Activated effector memory CD4-positive, alpha-beta T cell treated with Interleukin-2 at 50 U/mL for 16 hours (primary cell): ENCODE results near the gene PEX14.

Source experiments
- DNase-seq: peaks from one replicate; pipeline ENCODE4 v3.0.0-alpha.2; 2020

Gene PEX14

DNA sequence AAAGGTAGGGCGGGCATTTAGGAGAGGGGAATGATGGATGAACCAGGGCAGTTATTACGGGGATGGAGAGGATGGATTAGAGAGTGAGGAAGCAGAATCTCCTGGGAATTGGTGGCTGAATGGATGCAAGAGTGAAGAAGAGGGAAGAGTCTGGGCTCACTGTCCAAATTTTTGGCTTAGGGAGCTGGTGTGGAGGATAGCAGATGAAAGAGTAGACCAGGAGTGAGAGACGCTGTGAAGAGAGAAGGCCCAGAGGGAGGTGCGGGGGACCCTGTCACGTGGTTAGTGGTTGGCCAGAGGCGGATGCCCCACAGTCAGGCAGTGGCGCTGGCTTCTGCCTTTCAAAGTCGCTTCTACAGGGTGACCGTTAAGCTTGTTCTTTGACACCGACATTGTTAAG, 78.4 kb downstream of the PEX14 start:
- DNase-seq = no peak

DNA sequence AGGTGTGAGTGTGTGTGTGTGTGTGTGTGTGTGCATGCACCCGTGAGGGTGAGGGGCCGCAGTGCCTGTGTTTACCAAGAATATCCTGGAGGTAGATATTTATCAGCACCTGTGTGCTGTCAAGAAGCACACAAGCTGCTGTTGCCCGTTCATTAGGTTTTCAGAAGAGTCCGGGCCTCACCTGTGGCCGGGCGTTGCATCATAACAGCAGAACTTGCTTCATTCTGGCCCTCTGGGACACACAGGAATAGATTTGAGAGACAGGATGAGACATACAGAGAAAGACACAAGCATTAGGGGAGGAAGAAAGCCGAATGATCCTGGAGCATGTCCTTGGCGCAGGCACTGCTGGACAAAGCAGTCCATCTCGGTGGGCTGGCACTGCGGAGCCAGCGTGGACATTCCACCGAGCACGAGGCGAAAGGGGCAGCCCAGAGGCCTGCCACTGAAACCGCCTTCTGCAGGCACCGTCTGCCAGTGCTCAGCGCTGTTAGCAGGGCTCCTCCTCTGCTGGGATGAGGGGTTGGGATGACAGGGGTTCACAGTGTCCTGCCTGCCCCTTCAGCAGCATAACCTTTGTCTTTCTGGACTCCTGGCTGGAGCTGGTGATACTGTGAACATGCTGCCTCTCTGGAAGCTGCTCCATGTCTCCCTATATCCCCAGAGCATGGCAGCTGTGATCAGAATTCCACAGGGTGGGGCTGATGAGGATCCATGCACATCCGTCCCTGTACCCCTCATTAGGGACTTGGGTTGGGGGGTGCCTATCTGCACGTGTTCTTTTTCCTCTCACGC, 81.1 kb downstream of the PEX14 start:
- no peak for DNase-seq

DNA sequence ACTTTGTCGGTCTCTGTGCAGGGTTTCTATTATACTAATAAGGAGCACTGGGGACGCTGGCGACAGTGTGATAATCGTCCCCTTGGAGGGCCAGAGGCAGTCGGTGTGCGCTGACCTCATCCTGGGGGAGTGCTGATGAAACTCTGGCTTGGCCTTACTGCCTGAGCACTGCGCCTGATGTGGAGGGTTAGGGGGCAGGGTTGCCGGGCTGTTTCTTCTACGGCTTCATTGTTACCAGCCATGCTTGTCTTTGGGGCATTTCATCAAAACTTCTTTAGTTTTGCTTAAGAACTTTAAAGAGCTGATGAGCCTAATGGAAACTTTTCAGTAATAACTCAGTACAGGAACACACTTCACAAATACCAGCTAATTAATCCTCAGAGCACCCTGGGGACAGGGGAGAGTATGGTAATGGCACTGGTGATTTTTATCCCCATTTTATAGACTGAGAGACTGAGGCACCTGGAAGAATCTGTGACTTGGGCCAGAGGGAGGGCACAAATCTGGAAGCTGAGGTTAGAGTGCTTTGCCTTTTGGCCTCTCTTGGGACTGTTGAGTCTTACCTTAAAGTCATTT, 81.8 kb downstream of the PEX14 start:
- DNase-seq = no peak

- no peak for DNase-seq
Observed at GRCh38 chr1:10557714-10558113, 83.0 kb downstream of the PEX14 start.

- no peak for DNase-seq
Observed at GRCh38 chr1:10559386-10559785, 84.6 kb downstream of the PEX14 start.

DNA sequence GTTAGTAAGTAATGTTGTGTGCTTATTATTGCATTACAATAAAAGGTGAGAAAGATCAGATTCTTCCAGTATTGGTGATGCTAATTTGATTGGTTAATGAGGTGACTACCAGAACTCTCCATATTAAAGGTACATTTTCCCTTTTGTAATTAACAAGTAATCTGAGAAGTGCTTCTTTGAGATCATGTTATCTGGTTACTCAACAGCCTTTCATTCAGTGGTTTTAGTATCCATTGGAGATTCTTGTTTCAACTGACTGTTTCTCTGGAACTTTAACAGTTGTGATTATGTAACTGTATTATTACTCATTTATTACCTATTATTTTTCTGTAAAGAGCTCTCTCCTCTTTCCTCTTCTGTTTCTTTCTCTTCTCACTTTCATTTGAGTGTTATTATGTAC, 86.7 kb downstream of the PEX14 start:
- no peak for DNase-seq

GRCh38 chr1:10561955-10562354, 87.2 kb downstream of the PEX14 start:
- DNase-seq = no peak

DNA sequence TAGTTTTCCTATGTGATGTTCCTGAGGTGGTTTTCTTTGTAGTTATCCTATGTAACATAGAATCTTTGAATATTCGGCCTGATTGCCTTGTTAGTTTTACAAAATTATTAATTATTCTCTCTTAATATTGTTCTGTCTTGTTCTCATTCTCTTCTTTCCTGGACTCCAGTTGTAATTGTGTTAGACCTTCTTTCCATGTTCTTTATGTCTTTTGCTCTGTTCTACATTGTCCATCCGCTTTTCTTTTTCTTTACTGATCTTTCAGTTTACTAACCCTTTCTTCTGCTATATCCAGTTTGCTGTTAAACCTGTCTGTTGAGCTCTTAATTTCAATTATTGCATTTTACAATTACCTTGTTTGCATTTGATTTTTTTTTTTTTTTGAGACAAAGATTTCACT, 89.3 kb downstream of the PEX14 start:
- DNase-seq = no peak

DNA sequence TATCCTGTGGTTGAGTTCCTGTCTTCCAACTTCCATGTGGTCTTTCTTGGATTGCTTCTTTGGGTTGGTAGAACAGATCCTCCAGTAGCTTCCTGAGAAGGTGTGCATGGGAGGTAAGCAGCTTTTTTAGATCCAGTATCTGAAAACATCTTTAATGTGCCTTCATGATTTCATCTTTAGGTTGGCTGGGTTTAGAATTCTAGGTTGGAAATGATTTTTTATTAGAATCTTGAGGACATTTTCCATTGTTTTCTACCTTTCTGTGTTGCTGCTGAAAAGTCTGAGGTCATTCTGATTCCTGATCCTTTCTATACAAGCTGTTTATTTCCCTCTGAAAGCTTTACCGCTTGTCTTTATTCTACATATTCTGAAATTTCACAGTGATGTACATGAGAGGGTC, 94.8 kb downstream of the PEX14 start:
- no peak for DNase-seq

DNA sequence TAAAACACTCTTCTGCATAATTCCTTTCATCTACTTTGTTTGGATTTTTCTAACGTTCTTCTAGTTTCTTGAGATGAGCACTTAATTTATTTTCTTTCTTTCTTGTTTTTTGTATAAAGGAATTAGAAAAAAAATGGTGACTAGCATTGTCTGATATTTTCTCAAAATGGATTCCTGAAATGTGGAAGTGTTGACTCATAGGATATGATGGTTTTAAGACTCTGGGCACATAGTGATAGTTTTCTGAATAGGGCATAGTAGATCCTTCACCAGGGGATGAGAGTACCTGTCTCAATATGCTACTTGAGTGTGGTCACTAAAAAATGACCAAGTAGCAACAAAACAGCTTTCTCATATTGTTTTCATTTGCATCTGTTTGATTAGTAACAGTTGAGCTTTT, 100.9 kb downstream of the PEX14 start:
- no peak for DNase-seq

DNA sequence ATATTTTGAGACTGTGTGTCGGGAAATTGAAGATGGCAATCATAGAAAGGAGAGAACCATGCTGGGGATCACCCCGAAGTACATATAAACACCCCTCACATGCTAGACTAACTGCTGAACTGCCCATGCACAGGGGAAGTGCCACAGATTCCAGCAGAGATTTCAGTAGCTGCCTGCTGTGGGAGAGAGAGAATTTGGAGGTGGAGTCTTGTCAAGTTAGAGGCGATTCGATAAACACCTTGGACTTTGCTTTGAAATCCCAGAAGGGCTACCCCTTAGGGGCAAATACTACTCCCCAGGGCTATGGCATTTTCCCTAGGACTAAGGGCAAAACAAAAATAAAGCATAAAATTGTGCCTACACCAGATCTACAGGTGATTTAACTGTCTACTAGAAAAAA, 103.3 kb downstream of the PEX14 start:
- DNase-seq = no peak

- DNase-seq = no peak
Observed at GRCh38 chr1:10583641-10584040, 108.9 kb downstream of the PEX14 start.

DNA sequence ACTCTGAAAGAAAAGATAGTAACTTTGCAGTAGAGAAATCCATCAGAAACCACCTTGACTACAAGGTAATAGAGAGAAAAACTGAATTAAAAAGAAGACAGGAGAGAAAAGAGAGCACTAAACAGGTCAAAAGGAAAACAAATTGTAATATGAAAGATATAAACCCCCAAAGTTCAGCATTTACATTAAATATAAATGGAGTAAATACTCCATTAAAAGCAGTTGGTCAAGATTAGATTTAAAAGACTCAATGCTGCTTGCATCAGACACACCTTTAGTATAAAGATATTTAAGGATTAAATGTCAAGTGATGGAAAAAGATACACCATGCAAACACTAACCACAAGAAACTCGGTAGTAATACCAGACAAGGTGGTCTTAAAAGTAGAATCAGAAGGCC, 110.5 kb downstream of the PEX14 start:
- no peak for DNase-seq

GRCh38 chr1:10586125-10586524, 111.4 kb downstream of the PEX14 start:
- no peak for DNase-seq

DNA sequence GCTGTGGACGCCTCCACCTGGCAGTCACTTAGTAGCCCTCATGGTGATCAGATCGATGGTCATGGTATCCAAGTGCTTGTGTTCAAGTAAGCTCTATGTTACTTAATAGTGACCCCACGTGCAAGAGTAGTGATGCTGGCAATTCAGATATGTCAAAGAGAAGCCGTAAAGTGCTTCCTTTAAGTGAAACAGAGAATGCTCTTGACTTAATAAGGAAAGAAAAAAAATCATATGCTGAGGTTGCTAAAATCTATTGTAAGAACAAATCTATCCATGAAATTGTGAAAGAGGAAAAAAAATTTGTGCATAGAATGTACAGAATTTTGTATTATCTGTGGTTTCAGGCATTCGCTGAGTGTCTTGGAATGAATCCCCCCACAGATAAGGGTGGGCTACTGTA, 113.9 kb downstream of the PEX14 start:
- DNase-seq = no peak

- no peak for DNase-seq
Observed at GRCh38 chr1:10589074-10589473, 114.3 kb downstream of the PEX14 start.

DNA sequence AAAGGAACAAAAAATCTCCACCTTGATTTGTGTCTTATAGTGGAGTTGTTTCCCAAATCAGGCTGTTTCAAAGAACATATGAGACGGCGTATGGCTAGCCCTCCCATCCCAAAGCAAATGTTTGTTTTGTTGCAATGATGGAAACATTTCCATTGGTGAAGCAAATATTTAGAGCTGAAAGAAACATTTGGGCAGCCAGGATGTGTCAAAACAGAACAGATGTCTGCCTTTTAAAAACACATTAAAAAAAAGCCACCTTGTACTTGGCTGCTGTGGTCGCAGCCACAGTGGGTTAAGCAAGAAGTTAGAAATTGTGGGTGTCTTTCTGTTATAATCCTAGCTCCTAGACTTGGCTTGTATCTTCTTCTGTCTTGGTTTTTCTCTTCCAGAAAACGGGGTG, 116.3 kb downstream of the PEX14 start:
- DNase-seq = no peak

GRCh38 chr1:10592373-10592772, 117.6 kb downstream of the PEX14 start:
- no peak for DNase-seq

GRCh38 chr1:10593750-10594149, 119.0 kb downstream of the PEX14 start:
- DNase-seq = no peak

DNA sequence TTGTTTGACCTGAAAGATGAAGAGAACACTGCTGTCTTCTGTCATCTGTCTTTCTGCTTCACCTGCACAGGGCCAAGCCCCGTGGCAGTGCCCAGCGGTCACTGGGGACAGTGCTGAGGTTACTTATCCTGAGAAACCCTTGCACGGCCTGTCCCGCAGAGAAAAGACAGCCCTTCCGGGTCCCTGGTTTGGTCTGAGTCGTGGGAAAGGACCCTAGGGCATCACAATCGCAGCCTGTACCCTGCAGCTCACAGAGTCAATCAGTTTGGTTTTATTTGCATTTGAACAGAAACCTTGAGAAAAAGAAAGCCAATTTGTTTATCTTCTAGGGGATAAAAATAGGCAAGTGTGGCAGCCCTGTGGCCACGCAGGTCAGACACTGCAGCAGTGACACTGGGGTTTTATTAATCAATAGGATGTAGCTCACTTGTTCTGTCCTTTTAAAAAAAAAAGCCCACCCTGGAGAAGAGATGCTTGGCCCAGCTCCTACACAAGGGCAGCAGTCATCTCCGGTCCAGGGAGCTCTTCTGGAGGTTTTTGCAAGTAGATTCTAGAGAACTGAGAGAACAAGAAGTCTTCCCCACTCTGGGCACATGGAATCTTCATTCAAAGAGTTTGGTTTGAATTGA, 120.0 kb downstream of the PEX14 start:
- DNase-seq = no peak

DNA sequence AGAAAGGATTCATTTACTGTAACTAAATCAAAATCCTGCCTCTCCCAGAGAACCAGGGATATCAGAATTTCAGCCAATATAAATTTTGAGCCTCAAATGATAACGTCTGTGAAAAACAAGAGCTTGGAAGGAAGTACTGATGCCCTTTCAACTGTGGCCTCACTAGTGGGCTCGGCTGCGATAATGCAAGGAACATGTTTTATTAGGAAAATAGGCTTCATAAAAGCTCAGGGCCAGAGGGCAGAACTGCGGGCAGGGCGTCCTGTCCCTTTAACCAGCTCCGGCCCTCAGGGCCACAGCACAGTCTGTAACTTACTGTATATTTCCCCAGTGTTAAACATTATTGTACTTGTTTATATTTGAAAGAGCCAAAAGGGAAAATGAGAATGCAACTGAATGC, 122.0 kb downstream of the PEX14 start:
- no peak for DNase-seq

- DNase-seq = no peak
Observed at GRCh38 chr1:10597492-10598388, 123.0 kb downstream of the PEX14 start.

DNA sequence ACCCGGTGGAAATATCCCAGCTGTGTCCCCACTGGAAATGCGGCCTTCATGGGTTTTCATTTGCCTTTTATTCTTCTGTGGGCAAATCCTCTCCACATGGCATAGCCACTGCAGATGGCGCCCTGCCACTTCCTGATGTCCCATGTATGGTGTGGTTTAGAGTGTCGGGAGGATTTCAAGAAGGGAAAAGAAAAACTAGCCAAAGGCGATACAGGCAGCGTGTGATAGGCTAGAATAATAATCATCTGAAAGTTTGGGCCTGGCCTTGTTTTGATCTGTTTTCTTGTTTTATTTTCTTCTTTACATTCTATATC, 123.6 kb downstream of the PEX14 start:
- no peak for DNase-seq
